GM12892 (cell line): ENCODE results near the gene EFNB2.

ENCODE experiments used
- POLR2A ChIP-seq: IDR thresholded peaks from 2 replicates; pipeline ENCODE4 v1.6.1; 2011; ENCODE audit warnings: low read depth, low read length, control low read depth
- POLR2AphosphoS5 ChIP-seq: IDR thresholded peaks from 2 replicates; pipeline ENCODE4 v1.6.1; 2011; ENCODE audit warnings: low read depth, low read length, control low read depth
- TAF1 ChIP-seq: IDR thresholded peaks from 2 replicates; pipeline ENCODE4 v1.6.1; 2011; ENCODE audit warnings: low read depth, mild to moderate bottlenecking, control low read depth, low read length, borderline replicate concordance

DNA sequence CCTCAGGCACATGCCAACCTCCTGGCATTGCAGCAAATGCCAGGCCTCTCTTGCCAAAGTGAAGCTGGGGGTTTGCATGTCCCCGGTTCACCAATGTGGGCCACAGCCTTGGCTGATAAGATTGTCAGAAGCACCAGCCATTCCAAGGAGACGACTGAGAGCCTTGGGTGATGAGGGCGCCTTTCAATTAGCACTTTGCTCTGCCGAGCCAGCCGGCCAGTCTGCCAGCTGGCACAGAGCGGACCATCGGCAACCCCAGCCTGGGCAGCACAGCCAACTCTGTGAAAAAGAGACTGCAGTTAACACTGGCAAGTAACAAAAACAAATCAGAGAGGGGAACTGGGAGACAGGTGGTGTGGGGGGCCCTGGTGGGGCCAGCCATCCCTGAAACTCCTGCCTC is 67.3 kb downstream of the EFNB2 start:
- no peak for TF ChIP-seq POLR2A
- no peak for TF ChIP-seq TAF1
- no peak for TF ChIP-seq POLR2AphosphoS5
